ENCODE measurements around the gene ENTPD5.

GRCh38 chr14:73924337-73924736 is 94.8 kb downstream of the ENTPD5 start:
- TF ChIP-seq HDGF (IDR thresholded peaks at IDR 0.05; ENCODE audit: borderline replicate concordance), result no peak
- TF ChIP-seq FOXM1 (IDR thresholded peaks at IDR 0.05; ENCODE audit: borderline replicate concordance), result no peak
- TF ChIP-seq FOXK2 (IDR thresholded peaks at IDR 0.05), result no peak
- no peak for TF ChIP-seq ELF4 (IDR thresholded peaks at IDR 0.05)
- TF ChIP-seq TARDBP (IDR thresholded peaks at IDR 0.05), result no peak
- TF ChIP-seq FOXA1 (IDR thresholded peaks at IDR 0.05), result no peak
- TF ChIP-seq ARNT (IDR thresholded peaks at IDR 0.05), result no peak

Measured in HEK293T (cell line).